Panc1 (cell line): ENCODE measurements around the gene ZBTB40. TPM values are rescaled to one million over a fixed set of nuclear protein-coding genes. Genes with fewer than 3 reads are reported as not detected.

ENCODE experiments used
- ATAC-seq: fragments of 200-7000 bp; cut with Tn5 transposase; 2 replicates; pipeline ENCODE4 v1.9.1; 2020; ENCODE audit warnings: mild to moderate bottlenecking, moderate library complexity
- BruUV-seq: library from RNA; stranded (reverse); fragments of 400-500 nt; replicated peaks from 2 replicates; lab custom pipeline; 2021; lab: Mats Ljungman, UMichigan
- CTCF ChIA-PET: fragments of 300-600 bp; sonication (Branson Sonifier 250); formaldehyde crosslinking; loops from one replicate; lab custom pipeline; 2022; ENCODE audit warnings: antibody characterized with exemption; lab: Charles Lee
- POLR2A ChIA-PET: fragments of 300-600 bp; sonication (Branson Sonifier 250); formaldehyde crosslinking; loops from one replicate; lab custom pipeline; 2022; ENCODE audit warnings: antibody characterized with exemption; lab: Charles Lee
- DNase-seq: peaks from one replicate; pipeline ENCODE4 v3.0.0-alpha.2; 2010; ENCODE audit warnings: low read depth, low spot score
- H3K27ac ChIP-seq: 2 replicates; pipeline ENCODE4 v1.5.1; 2011; ENCODE audit warnings: mild to moderate bottlenecking, low read length, inconsistent platforms
- H3K27me3 ChIP-seq: fragments of 200-500 bp; sonication (Bioruptor generic); 2 replicates; pipeline ENCODE4 v1.6.0; 2014; ENCODE audit warnings: low read length, inconsistent platforms; ENCODE audit not compliant: control insufficient read depth, insufficient read depth
- H3K36me3 ChIP-seq: fragments of 200-500 bp; sonication (Bioruptor generic); 2 replicates; pipeline ENCODE4 v1.5.1; 2014; ENCODE audit warnings: inconsistent platforms, mild to moderate bottlenecking, low read length, moderate library complexity; ENCODE audit not compliant: control insufficient read depth, insufficient read depth
- H3K4me1 ChIP-seq: 2 replicates; pipeline ENCODE4 v1.5.1; 2011; ENCODE audit warnings: inconsistent platforms, mild to moderate bottlenecking, low read length, moderate library complexity; ENCODE audit not compliant: control insufficient read depth, insufficient read depth
- H3K4me3 ChIP-seq, 2 experiments: 2 replicates each; pipeline ENCODE4 v1.5.1; 2011 to 2012; ENCODE audit warnings: low read depth in 2 of 2, low read length in 2 of 2, mild to moderate bottlenecking in 2 of 2, inconsistent platforms in 1 of 2, moderate library complexity in 1 of 2
- H3K9me3 ChIP-seq: fragments of 200-500 bp; sonication (Bioruptor generic); 2 replicates; pipeline ENCODE4 v1.5.1; 2014; ENCODE audit warnings: low read depth, mild to moderate bottlenecking, inconsistent platforms, low read length, moderate library complexity; ENCODE audit not compliant: control insufficient read depth, insufficient read depth
- CTCF ChIP-seq: fragments of 450-650 bp; IDR thresholded peaks from 2 replicates; pipeline ENCODE4 v1.5.1; 2017; ENCODE audit warnings: mild to moderate bottlenecking
- POLR2AphosphoS5 ChIP-seq: IDR thresholded peaks from 2 replicates; pipeline ENCODE4 v1.6.1; 2012; ENCODE audit warnings: mild to moderate bottlenecking, low read depth, low read length, moderate library complexity
- REST ChIP-seq, 2 experiments: IDR thresholded peaks; 2 replicates each; pipeline ENCODE4 v1.6.1; 2011 to 2012; ENCODE audit warnings: low read depth in 2 of 2, control low read depth in 1 of 2, low read length in 1 of 2, mild to moderate bottlenecking in 1 of 2, moderate library complexity in 1 of 2; ENCODE audit not compliant: insufficient read depth in 1 of 2
- SIN3A ChIP-seq: IDR thresholded peaks from 2 replicates; pipeline ENCODE4 v1.6.1; 2012; ENCODE audit warnings: low read depth, mild to moderate bottlenecking, low read length, moderate library complexity, borderline replicate concordance; ENCODE audit not compliant: insufficient read depth
- TCF7L2 ChIP-seq: IDR thresholded peaks from 2 replicates; pipeline ENCODE4 v1.6.1; 2011; ENCODE audit warnings: mild to moderate bottlenecking, low read depth, low read length, inconsistent platforms
- in situ Hi-C: cut with HindIII; loops from 2 replicates; pipeline ENCODE4 v1.10.0; 2016; ENCODE audit warnings: low sequenced_read_pairs, low pct_unique_long_range_greater_than_20kb
- intact Hi-C: fragments of 100-400 bp; cut with micrococcal nuclease; formaldehyde crosslinking; loops from one replicate; pipeline ENCODE4 v1.10.0; 2022; ENCODE audit not compliant: unreplicated experiment
- total RNA-seq: library from RNA; stranded (reverse); gene quantifications from one replicate; pipeline ENCODE4 v1.2.1, GENCODE V29; 2021; ENCODE audit not compliant: unreplicated experiment

ZBTB40 gene
- total RNA-seq, 1 experiment from 2014 or later, result 24.3 TPM

GRCh38 chr1:22537441-22538139 lies 85.9 kb downstream of the ZBTB40 start:
- H3K27me3 ChIP-seq, result no peaks in the 10 kb centered on the region
- in situ Hi-C loops (no loop called here), intact Hi-C loops (no loop called here)
- H3K4me1 ChIP-seq, result no peaks in the 10 kb centered on the region
- H3K9me3 ChIP-seq, result no peaks in the 10 kb centered on the region
- ChIA-PET POLR2A (no interaction called here), CTCF (no interaction called here)
- H3K27ac ChIP-seq, result no peak overlapping the region
- H3K4me3 ChIP-seq, result no peak overlapping the region
- DNase-seq (no peak), ATAC-seq (no peak)
- no peak for TF ChIP-seq REST (IDR thresholded peaks at IDR 0.05; ENCODE audit: insufficient read depth in 1 of 2, low read depth in 2 of 2, low read length in 1 of 2)
- TF ChIP-seq SIN3A, result no peak
- no TSS peak for BruUV-seq
- H3K36me3 ChIP-seq, result no peaks in the 10 kb centered on the region

GRCh38 chr1:22539510-22540118 lies 88.0 kb downstream of the ZBTB40 start:
- H3K36me3 ChIP-seq, result no peaks in the 10 kb centered on the region
- H3K27me3 ChIP-seq, result no peaks in the 10 kb centered on the region
- intact Hi-C loops, result no loop called here
- TF ChIP-seq CTCF, result no peak
- TF ChIP-seq SIN3A, result no peak
- TF ChIP-seq REST (IDR thresholded peaks at IDR 0.05; ENCODE audit: insufficient read depth in 1 of 2, low read depth in 2 of 2, low read length in 1 of 2), result no peak
- TF ChIP-seq POLR2AphosphoS5, result no peak
- TF ChIP-seq TCF7L2, result no peak
- no peak for DNase-seq
- no peaks in the 10 kb centered on the region for H3K9me3 ChIP-seq
- no peak for ATAC-seq
- CTCF ChIA-PET, result interaction anchor here (0.7 kb wide), 1 partner anchor 102 kb away, joined by 7 read pairs; no protein-coding TSS in a partner anchor
- in situ Hi-C loops, result no loop called here
- H3K4me3 ChIP-seq, result no peak overlapping the region
- POLR2A ChIA-PET, result no interaction called here
- no peak overlapping the region for H3K27ac ChIP-seq
- BruUV-seq, result no TSS peak
- H3K4me1 ChIP-seq, result no peaks in the 10 kb centered on the region
